Neural cell (in vitro differentiated cells): Measurements from ENCODE around the gene MLLT6. TPM values are rescaled to one million over a fixed set of nuclear protein-coding genes. Genes with fewer than 3 reads are reported as not detected.
A peak's percentile ranks its signal among the peaks of the same experiment; 100 is the strongest.

ENCODE experiments used
- H2AFZ ChIP-seq: fragments of 200-600, 300-800 bp; sonication (generic), shearing (Covaris generic); 2 replicates; pipeline ENCODE4 v1.6.0; 2014; ENCODE audit warnings: low read depth, mild to moderate bottlenecking, antibody characterized with exemption, low read length, moderate library complexity
- H3F3A ChIP-seq: fragments of 200-600 bp; shearing (Covaris generic); 2 replicates; pipeline ENCODE4 v1.6.1; 2016; ENCODE audit warnings: mild to moderate bottlenecking, moderate library complexity, mixed read lengths, antibody characterized with exemption, low read length; ENCODE audit not compliant: insufficient read depth, poor library complexity, severe bottlenecking
- H3K27ac ChIP-seq: fragments of 200-600, 300-800 bp; sonication (generic), shearing (Covaris generic); 2 replicates; pipeline ENCODE4 v1.5.1; 2014; ENCODE audit warnings: mild to moderate bottlenecking, low read length, moderate library complexity
- H3K27me3 ChIP-seq: fragments of 300-800, 200-600 bp; sonication (generic), shearing (Covaris generic); 2 replicates; pipeline ENCODE4 v1.6.0; 2014; ENCODE audit warnings: mild to moderate bottlenecking, low read depth, low read length, moderate library complexity; ENCODE audit not compliant: insufficient read depth
- H3K36me3 ChIP-seq: fragments of 300-800, 200-600 bp; sonication (generic), shearing (Covaris generic); 2 replicates; pipeline ENCODE4 v1.5.1; 2014; ENCODE audit warnings: mild to moderate bottlenecking, antibody characterized with exemption, low read length, moderate library complexity; ENCODE audit not compliant: insufficient read depth
- H3K4me2 ChIP-seq: fragments of 300-800, 200-600 bp; sonication (generic), shearing (Covaris generic); 2 replicates; pipeline ENCODE4 v1.6.0; 2014; ENCODE audit warnings: mild to moderate bottlenecking, low read length
- H3K4me3 ChIP-seq: fragments of 300-800, 200-600 bp; sonication (generic), shearing (Covaris generic); 2 replicates; pipeline ENCODE4 v1.5.1; 2014; ENCODE audit warnings: mild to moderate bottlenecking, low read length, moderate library complexity
- H3K79me2 ChIP-seq: fragments of 200-600 bp; shearing (Covaris generic); replicated peaks from 2 replicates; pipeline ENCODE4 v1.6.0; 2014; ENCODE audit warnings: mild to moderate bottlenecking, low read length, moderate library complexity; ENCODE audit not compliant: insufficient read depth
- H3K9ac ChIP-seq: fragments of 300-800, 200-600 bp; sonication (generic), shearing (Covaris generic); 2 replicates; pipeline ENCODE4 v1.6.1; 2016; ENCODE audit warnings: mild to moderate bottlenecking, low read length, mixed read lengths
- H3K9me2 ChIP-seq: fragments of 200-600 bp; shearing (Covaris generic); 2 replicates; pipeline ENCODE4 v1.6.1; 2016; ENCODE audit warnings: mild to moderate bottlenecking, low read length, mixed read lengths; ENCODE audit not compliant: insufficient read depth
- H3K9me3 ChIP-seq: fragments of 200-600, 300-800 bp; sonication (generic), shearing (Covaris generic); 2 replicates; pipeline ENCODE4 v1.6.1; 2016; ENCODE audit warnings: mild to moderate bottlenecking, mixed run types, low read length, moderate library complexity, mixed read lengths
- H4K20me1 ChIP-seq: fragments of 200-600 bp; shearing (Covaris generic); 2 replicates; pipeline ENCODE4 v1.6.1; 2016; ENCODE audit warnings: mild to moderate bottlenecking, mixed run types; ENCODE audit not compliant: insufficient read depth
- EP300 ChIP-seq: fragments of 450-650 bp; conservative IDR thresholded peaks from 2 replicates; pipeline ENCODE4 v1.6.1; 2014; ENCODE audit warnings: antibody characterized with exemption, mild to moderate bottlenecking, moderate library complexity; ENCODE audit not compliant: poor library complexity, severe bottlenecking
- EZH2 ChIP-seq: fragments of 200-600, 300-800 bp; shearing (Covaris generic), sonication (generic); IDR thresholded peaks from 2 replicates; pipeline ENCODE4 v1.6.1; 2014; ENCODE audit warnings: antibody characterized with exemption, low read length, borderline replicate concordance, mild to moderate bottlenecking; ENCODE audit not compliant: insufficient read depth, poor library complexity, severe bottlenecking
- MXI1 ChIP-seq: fragments of 450-650 bp; conservative IDR thresholded peaks from 2 replicates; pipeline ENCODE4 v1.6.1; 2014; ENCODE audit warnings: antibody characterized with exemption, mild to moderate bottlenecking; ENCODE audit not compliant: poor library complexity, severe bottlenecking
- POLR2AphosphoS5 ChIP-seq: IDR thresholded peaks from 2 replicates; pipeline ENCODE4 v1.6.1; 2012
- RAD21 ChIP-seq: fragments of 450-650 bp; conservative IDR thresholded peaks from 2 replicates; pipeline ENCODE4 v1.6.1; 2014; ENCODE audit warnings: antibody characterized with exemption, mild to moderate bottlenecking, moderate library complexity
- REST ChIP-seq: IDR thresholded peaks from 2 replicates; pipeline ENCODE4 v1.6.1; 2012; ENCODE audit warnings: borderline replicate concordance
- SMC3 ChIP-seq: fragments of 450-650 bp; conservative IDR thresholded peaks from 2 replicates; pipeline ENCODE4 v1.6.1; 2014; ENCODE audit warnings: antibody characterized with exemption, mild to moderate bottlenecking, moderate library complexity; ENCODE audit not compliant: poor library complexity
- TAF1 ChIP-seq: IDR thresholded peaks from 2 replicates; pipeline ENCODE4 v1.6.1; 2012; ENCODE audit warnings: low read depth
- polyA plus RNA-seq: library from polyadenylated mRNA; depleted of rRNA; stranded (reverse); fragments of >200 nt; gene quantifications from 2 replicates; pipeline ENCODE4 v1.2.3, GENCODE V29; 2014
- TF ChIP-seq, protein P1 (sequence below): fragments of 450-650 bp; IDR thresholded peaks from 2 replicates; pipeline ENCODE4 v1.5.1; 2014; ENCODE audit warnings: antibody characterized with exemption, mild to moderate bottlenecking, moderate library complexity; ENCODE audit not compliant: poor library complexity, severe bottlenecking

The MLLT6 gene
- polyA plus RNA-seq, 1 donor from 2014 or later = 19.7 TPM

DNA sequence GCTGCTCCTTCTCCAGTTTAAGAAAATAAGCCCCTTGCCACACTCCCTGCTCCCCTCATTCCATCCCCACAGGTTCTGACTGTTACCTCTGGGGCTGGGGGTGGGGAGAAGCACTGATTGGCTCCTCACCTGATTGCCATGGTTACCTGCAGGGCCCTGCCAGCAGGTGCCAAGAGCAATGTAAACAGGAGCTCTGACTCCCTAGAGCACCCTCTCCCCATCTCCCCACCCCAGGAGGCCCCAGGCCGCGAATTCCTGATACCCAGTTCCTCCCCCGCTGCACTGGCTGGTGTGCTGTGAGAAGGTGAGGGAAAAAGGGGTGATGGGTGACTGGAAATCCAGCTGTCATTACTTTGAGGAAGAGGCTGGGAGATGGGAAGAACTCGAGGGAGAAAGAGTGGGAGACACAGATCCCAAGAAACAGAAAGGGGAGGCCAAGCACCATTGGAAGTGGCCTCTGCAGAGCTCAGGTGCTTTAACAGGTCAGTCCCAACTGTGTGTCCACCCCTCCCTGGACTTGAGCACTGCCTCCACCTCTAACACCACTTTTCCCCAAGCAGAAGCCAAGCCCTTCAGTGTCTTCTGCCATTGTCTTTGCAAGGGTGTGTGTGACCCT is 38.6 kb downstream of the MLLT6 start:
- H3K9me3 ChIP-seq = no peaks in the 10 kb centered on the region
- H3K27ac ChIP-seq = peak overlapping the region; percentile 83
- H4K20me1 ChIP-seq = peaks cover 23% of the 10 kb centered on the region

DNA sequence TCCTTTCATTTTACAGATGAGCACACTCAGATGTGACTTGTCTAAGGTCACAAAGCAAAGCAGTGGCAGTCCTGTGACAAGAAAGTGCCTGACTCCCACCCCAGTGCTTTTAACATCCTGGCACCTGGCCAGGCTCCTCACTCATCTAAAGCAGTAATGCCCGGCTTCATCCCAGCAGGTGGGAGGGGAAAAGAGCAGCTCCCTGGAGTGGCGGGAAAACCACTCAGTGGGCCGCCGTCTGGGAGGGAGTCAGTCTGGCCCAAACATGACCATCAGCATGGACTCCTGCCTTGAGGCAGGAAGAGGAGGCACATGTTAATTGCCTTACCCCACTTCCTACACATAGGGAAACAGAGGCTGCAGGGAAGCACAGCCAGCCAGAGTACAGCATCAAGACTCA is 40.5 kb downstream of the MLLT6 start:
- Histone ChIP-seq H2AFZ (no peak overlapping the region), H3K9me2 (no peaks in the 10 kb centered on the region), H3K27me3 (no peaks in the 10 kb centered on the region), H3K4me2 (peak overlapping the region; percentile 79), H3K9ac (peak overlapping the region; percentile 100), H3K4me3 (peak overlapping the region; percentile 94), H3K27ac (peak overlapping the region; percentile 94), H4K20me1 (peaks cover 13% of the 10 kb centered on the region), H3K9me3 (no peaks in the 10 kb centered on the region), H3K79me2 (peaks cover 81% of the 10 kb centered on the region), H3K36me3 (no peaks in the 10 kb centered on the region), H3F3A (no peaks in the 10 kb centered on the region)
- TF ChIP-seq REST = no peak
- TF ChIP-seq POLR2AphosphoS5 = no peak
- TF ChIP-seq EP300 = no peak
- no peak for TF ChIP-seq RAD21
- TF ChIP-seq EZH2 = no peak
- no peak for TF ChIP-seq MXI1
- TF ChIP-seq TAF1 = no peak

More for the DNA sequence above, 38.6 kb downstream of the MLLT6 start:
- no peaks in the 10 kb centered on the region for H3F3A ChIP-seq
- no peaks in the 10 kb centered on the region for H3K36me3 ChIP-seq
- H3K4me3 ChIP-seq = peak overlapping the region; percentile 62
- no peak for TF ChIP-seq REST
- TF ChIP-seq, protein P1, sequence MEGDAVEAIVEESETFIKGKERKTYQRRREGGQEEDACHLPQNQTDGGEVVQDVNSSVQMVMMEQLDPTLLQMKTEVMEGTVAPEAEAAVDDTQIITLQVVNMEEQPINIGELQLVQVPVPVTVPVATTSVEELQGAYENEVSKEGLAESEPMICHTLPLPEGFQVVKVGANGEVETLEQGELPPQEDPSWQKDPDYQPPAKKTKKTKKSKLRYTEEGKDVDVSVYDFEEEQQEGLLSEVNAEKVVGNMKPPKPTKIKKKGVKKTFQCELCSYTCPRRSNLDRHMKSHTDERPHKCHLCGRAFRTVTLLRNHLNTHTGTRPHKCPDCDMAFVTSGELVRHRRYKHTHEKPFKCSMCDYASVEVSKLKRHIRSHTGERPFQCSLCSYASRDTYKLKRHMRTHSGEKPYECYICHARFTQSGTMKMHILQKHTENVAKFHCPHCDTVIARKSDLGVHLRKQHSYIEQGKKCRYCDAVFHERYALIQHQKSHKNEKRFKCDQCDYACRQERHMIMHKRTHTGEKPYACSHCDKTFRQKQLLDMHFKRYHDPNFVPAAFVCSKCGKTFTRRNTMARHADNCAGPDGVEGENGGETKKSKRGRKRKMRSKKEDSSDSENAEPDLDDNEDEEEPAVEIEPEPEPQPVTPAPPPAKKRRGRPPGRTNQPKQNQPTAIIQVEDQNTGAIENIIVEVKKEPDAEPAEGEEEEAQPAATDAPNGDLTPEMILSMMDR = no peak
- no peak for TF ChIP-seq EZH2
- no peak for TF ChIP-seq TAF1
- peak; percentile 17 for TF ChIP-seq EP300
- TF ChIP-seq MXI1 = no peak
- no peak for TF ChIP-seq RAD21
- TF ChIP-seq SMC3 = no peak
- TF ChIP-seq POLR2AphosphoS5 = peak; percentile 23
- peak overlapping the region; percentile 59 for H3K9ac ChIP-seq
- H2AFZ ChIP-seq = no peak overlapping the region
- no peaks in the 10 kb centered on the region for H3K27me3 ChIP-seq
- H3K79me2 ChIP-seq = peaks cover 84% of the 10 kb centered on the region
- H3K9me2 ChIP-seq = no peaks in the 10 kb centered on the region
- H3K4me2 ChIP-seq = peak overlapping the region; percentile 64
